C4-2B (cell line): ENCODE measurements around the gene MOSPD3.
"Not testable (repeated sequence)": the region's sequence is repeated elsewhere in the genome, so short reads cannot be mapped to it uniquely, and the experiment has no call there.

Experiments
- H3K27ac ChIP-seq: fragments of 450-650 bp; 2 replicates; pipeline ENCODE4 v1.5.1; 2017
- ZFX ChIP-seq: fragments of 450-650 bp; IDR thresholded peaks from 2 replicates; pipeline ENCODE4 v1.6.1; 2017
- TF ChIP-seq, protein P1 (sequence below): fragments of 450-650 bp; conservative IDR thresholded peaks from 2 replicates; pipeline ENCODE4 v1.5.1; 2017; ENCODE audit warnings: mild to moderate bottlenecking

Gene MOSPD3

GRCh38 chr7:100649826-100650565 is 37.7 kb downstream of the MOSPD3 start:
- TF ChIP-seq, protein P1, sequence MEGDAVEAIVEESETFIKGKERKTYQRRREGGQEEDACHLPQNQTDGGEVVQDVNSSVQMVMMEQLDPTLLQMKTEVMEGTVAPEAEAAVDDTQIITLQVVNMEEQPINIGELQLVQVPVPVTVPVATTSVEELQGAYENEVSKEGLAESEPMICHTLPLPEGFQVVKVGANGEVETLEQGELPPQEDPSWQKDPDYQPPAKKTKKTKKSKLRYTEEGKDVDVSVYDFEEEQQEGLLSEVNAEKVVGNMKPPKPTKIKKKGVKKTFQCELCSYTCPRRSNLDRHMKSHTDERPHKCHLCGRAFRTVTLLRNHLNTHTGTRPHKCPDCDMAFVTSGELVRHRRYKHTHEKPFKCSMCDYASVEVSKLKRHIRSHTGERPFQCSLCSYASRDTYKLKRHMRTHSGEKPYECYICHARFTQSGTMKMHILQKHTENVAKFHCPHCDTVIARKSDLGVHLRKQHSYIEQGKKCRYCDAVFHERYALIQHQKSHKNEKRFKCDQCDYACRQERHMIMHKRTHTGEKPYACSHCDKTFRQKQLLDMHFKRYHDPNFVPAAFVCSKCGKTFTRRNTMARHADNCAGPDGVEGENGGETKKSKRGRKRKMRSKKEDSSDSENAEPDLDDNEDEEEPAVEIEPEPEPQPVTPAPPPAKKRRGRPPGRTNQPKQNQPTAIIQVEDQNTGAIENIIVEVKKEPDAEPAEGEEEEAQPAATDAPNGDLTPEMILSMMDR: no peak
- TF ChIP-seq ZFX: no peak

DNA sequence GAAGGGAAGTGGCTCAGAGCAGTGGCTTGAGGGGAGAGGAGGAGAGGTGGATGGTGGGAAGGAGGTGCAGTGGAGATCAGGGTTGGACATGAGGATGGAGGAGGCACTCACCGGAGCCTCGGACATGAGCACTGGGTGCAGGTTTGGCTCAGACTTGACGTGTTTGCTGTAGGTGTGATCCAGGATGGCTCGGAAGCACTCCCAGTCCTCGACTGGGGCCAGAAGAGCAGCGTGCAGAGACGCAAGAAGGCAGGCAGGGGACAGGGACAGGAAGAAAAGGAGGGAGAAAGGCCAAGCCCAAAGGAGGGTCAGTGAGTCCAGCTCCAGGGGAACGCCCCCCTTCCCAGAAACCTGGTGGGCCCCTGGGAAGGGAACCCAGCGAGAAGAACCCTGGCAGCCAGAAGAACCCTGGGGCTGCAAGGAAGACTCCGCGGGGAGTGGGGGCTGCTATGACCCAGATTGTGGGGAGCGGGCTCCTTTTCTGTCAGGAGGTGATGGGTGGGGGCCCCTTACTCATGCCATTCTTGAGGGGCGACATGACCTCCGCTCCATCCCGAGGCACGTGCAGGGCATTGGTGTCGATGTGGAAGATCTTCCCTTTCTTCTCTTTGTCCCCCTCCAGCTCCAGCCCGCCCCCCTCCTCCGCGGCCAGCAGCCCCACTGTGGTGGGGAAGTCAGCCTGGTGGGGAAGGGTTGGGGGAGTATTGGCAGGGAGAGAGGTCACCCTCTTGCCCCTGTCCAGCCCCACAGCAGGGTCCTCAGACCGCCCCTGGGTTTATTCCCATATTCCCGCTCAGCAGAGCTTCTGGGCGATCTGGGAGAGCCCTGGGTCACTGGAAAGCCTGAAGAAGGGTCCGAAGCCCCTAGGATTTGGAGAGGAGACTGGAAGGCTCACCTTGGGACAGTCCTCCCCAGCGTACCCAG is 42.8 kb downstream of the MOSPD3 start:
- no peak for TF ChIP-seq ZFX
- H3K27ac ChIP-seq: no peak overlapping the region

More at GRCh38 chr7:100649826-100650565, 37.7 kb downstream of the MOSPD3 start:
- no peak overlapping the region for H3K27ac ChIP-seq

GRCh38 chr7:100655908-100656674 is 43.8 kb downstream of the MOSPD3 start, which contains the start of gene ACTL6B:
Gene ACTL6B (minus strand): TSS chr7:100656448. CDS start chr7:100656354, 94 bp downstream.
- no peak for TF ChIP-seq ZFX
- TF ChIP-seq, protein P1: no peak
- no peak within 1 kb of the TSS for H3K27ac ChIP-seq

DNA sequence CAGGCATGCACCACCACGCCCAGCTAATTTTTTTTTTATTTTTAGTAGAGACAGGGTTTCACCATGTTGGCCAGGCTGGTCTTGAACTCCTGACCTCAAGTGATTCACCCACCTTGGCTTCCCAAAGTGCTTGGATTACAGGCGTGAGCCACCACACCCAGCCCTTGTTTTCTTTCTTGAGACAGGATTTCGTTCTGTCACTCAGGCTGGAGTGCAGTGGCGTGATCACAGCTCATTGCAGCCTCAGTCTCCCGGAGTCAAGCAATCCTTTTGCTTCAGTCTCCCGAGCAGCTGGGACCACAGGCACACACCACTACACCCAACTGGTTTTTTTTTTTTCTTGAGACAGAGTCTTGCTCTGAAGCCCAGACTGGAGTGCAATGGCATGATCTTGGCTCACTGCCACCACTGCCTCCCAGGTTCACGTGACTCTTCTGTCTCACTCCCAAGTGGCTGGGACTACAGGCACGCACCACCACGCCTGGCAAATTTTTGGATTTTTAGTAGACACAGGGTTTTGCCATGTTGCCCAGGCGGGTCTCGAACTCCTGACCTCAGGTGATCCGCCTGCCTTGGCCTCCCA is 49.9 kb downstream of the MOSPD3 start:
- not testable (repeated sequence) for H3K27ac ChIP-seq
